H1 (cell line): ENCODE data around the gene CES3. TPM values are rescaled to one million over a fixed set of nuclear protein-coding genes. Genes with fewer than 3 reads are reported as not detected.

ENCODE experiments used
- CTCF ChIA-PET: fragments of 300-600 bp; sonication (Branson Sonifier 250); formaldehyde crosslinking; loops from one replicate; lab custom pipeline; 2021; ENCODE audit not compliant: partially characterized antibody; lab: Charles Lee
- POLR2A ChIA-PET: fragments of 300-600 bp; sonication (Branson Sonifier 250); formaldehyde crosslinking; loops from one replicate; lab custom pipeline; 2021; ENCODE audit warnings: inconsistent platforms; ENCODE audit not compliant: partially characterized antibody; lab: Charles Lee
- DNase-seq, 2 experiments: peaks; one replicate each; pipeline versions ENCODE4 v3.0.0 to v3.0.0-alpha.2; 2010 to 2022; ENCODE audit warnings: low spot score in 2 of 2, low read depth in 1 of 2, mixed read lengths in 1 of 2
- FAIRE-seq: peaks from 2 replicates; lab custom pipeline; 2011; peaks lifted over from hg19 to GRCh38; lab: Jason Lieb, UNC
- H2AFZ ChIP-seq: 2 replicates; pipeline ENCODE4 v1.8.1; 2012; ENCODE audit warnings: low read length, inconsistent platforms
- H2AK5ac ChIP-seq: 2 replicates; pipeline ENCODE4 v1.6.1; 2013; ENCODE audit warnings: low read depth, low read length
- H2BK120ac ChIP-seq: replicated peaks from 2 replicates; pipeline ENCODE3; 2013; ENCODE audit warnings: low read depth, low read length, inconsistent platforms
- H2BK12ac ChIP-seq: 2 replicates; pipeline ENCODE4 v1.6.1; 2013; ENCODE audit warnings: low read depth, low read length
- H2BK15ac ChIP-seq: 2 replicates; pipeline ENCODE4 v1.6.1; 2013; ENCODE audit warnings: low read length
- H2BK20ac ChIP-seq: 2 replicates; pipeline ENCODE4 v1.6.1; 2013; ENCODE audit warnings: low read length
- H2BK5ac ChIP-seq: 2 replicates; pipeline ENCODE4 v1.6.1; 2013; ENCODE audit warnings: low read depth, low read length
- H3K14ac ChIP-seq: 2 replicates; pipeline ENCODE4 v1.6.1; 2013; ENCODE audit warnings: inconsistent platforms; ENCODE audit not compliant: insufficient read length
- H3K18ac ChIP-seq: 2 replicates; pipeline ENCODE4 v1.6.1; 2013; ENCODE audit warnings: low read length; ENCODE audit errors: extremely low read depth
- H3K23ac ChIP-seq: 2 replicates; pipeline ENCODE4 v1.6.1; 2013; ENCODE audit warnings: inconsistent platforms; ENCODE audit not compliant: insufficient read length
- H3K23me2 ChIP-seq: 2 replicates; pipeline ENCODE4 v1.6.1; 2013; ENCODE audit warnings: low read depth, low read length
- H3K27ac ChIP-seq: 2 replicates; pipeline ENCODE4 v1.6.1; 2011; ENCODE audit warnings: low read depth, low read length, inconsistent platforms
- H3K27me3 ChIP-seq, 4 experiments: replicated peaks in 1 of 4; 1 replicate in 1 of 4; 2 replicates in 3 of 4; pipeline versions ENCODE4 v1.6.1 to v1.8.1; 2011 to 2013; ENCODE audit warnings: low read length in 3 of 4, mild to moderate bottlenecking in 3 of 4, inconsistent platforms in 2 of 4, mixed read lengths in 2 of 4, moderate library complexity in 1 of 4; ENCODE audit not compliant: control insufficient read depth in 3 of 4, insufficient read depth in 3 of 4; ENCODE audit errors: extremely low read depth in 1 of 4
- H3K36me3 ChIP-seq, 4 experiments: 2 replicates each; pipeline versions ENCODE4 v1.6.1 to v1.8.1; 2011 to 2013; ENCODE audit warnings: mild to moderate bottlenecking in 4 of 4, low read length in 3 of 4, moderate library complexity in 2 of 4, control low read depth in 1 of 4, inconsistent platforms in 1 of 4; ENCODE audit not compliant: insufficient read depth in 4 of 4, control insufficient read depth in 2 of 4
- H3K4ac ChIP-seq: replicated peaks from 2 replicates; pipeline ENCODE3; 2013; ENCODE audit warnings: low read length, low read depth, mixed read lengths, inconsistent platforms; ENCODE audit not compliant: insufficient read length
- H3K4me1 ChIP-seq, 4 experiments: replicated peaks in 1 of 4; 1 replicate in 1 of 4; 2 replicates in 3 of 4; pipeline versions ENCODE4 v1.6.1 to v1.8.1; 2011 to 2013; ENCODE audit warnings: low read length in 3 of 4, inconsistent platforms in 2 of 4, mixed read lengths in 1 of 4; ENCODE audit not compliant: insufficient read depth in 4 of 4, control insufficient read depth in 3 of 4
- H3K4me2 ChIP-seq, 2 experiments: 2 replicates each; pipeline versions ENCODE4 v1.6.1 to v1.8.1; 2011 to 2013; ENCODE audit warnings: low read depth in 2 of 2, low read length in 2 of 2, control low read depth in 1 of 2, inconsistent platforms in 1 of 2, mild to moderate bottlenecking in 1 of 2; ENCODE audit not compliant: insufficient read depth in 1 of 2
- H3K4me3 ChIP-seq, 4 experiments: fragments of 200-600, 300-600 bp in 1 of 4; sonication (generic), shearing (Covaris generic), sonication (Bioruptor Twin) in 1 of 4; 2 replicates each; pipeline versions ENCODE4 v1.5.1 to v1.8.1; 2011 to 2016; ENCODE audit warnings: low read length in 4 of 4, low read depth in 3 of 4, control low read depth in 2 of 4, inconsistent platforms in 2 of 4, mild to moderate bottlenecking in 2 of 4, mixed read lengths in 1 of 4, moderate library complexity in 1 of 4; ENCODE audit not compliant: insufficient read depth in 2 of 4; ENCODE audit errors: extremely low read depth in 1 of 4
- H3K56ac ChIP-seq: replicated peaks from 2 replicates; pipeline ENCODE3; 2013; ENCODE audit warnings: low read depth, mild to moderate bottlenecking, mixed read lengths, low read length, inconsistent platforms; ENCODE audit not compliant: insufficient read length
- H3K79me1 ChIP-seq: 2 replicates; pipeline ENCODE4 v1.6.1; 2013; ENCODE audit warnings: low read depth, low read length, control low read depth
- H3K79me2 ChIP-seq, 2 experiments: 2 replicates each; pipeline versions ENCODE4 v1.6.1 to v1.8.1; 2012 to 2013; ENCODE audit warnings: low read length in 2 of 2, mild to moderate bottlenecking in 2 of 2, inconsistent platforms in 1 of 2; ENCODE audit not compliant: insufficient read depth in 2 of 2, control insufficient read depth in 1 of 2
- H3K9ac ChIP-seq, 4 experiments: replicated peaks in 1 of 4; 1 replicate in 1 of 4; 2 replicates in 3 of 4; pipeline versions ENCODE4 v1.6.1 to v1.8.1; 2011 to 2013; ENCODE audit warnings: low read depth in 3 of 4, low read length in 3 of 4, control low read depth in 2 of 4, mild to moderate bottlenecking in 2 of 4, moderate library complexity in 2 of 4, inconsistent platforms in 1 of 4; ENCODE audit errors: extremely low read depth in 1 of 4
- H3K9me3 ChIP-seq, 2 experiments: 2 replicates each; pipeline versions ENCODE4 v1.6.1 to v1.8.1; 2012 to 2013; ENCODE audit warnings: mild to moderate bottlenecking in 2 of 2, moderate library complexity in 2 of 2, control low read depth in 1 of 2, inconsistent platforms in 1 of 2, low read depth in 1 of 2, low read length in 1 of 2, mixed read lengths in 1 of 2; ENCODE audit not compliant: insufficient read depth in 2 of 2
- H4K20me1 ChIP-seq, 2 experiments: replicated peaks in 1 of 2; 2 replicates each; pipeline versions ENCODE3 to v1.8.1; 2011 to 2013; ENCODE audit warnings: inconsistent platforms in 2 of 2, low read length in 2 of 2, mild to moderate bottlenecking in 1 of 2; ENCODE audit not compliant: insufficient read depth in 2 of 2, control insufficient read depth in 1 of 2
- H4K5ac ChIP-seq: 2 replicates; pipeline ENCODE4 v1.6.1; 2013; ENCODE audit warnings: low read length, low read depth, mixed read lengths, inconsistent platforms; ENCODE audit not compliant: insufficient read length
- H4K8ac ChIP-seq: 2 replicates; pipeline ENCODE4 v1.8.0; 2013; ENCODE audit warnings: mild to moderate bottlenecking, moderate library complexity, low read length, inconsistent platforms; ENCODE audit not compliant: insufficient read depth; ENCODE audit errors: extremely low read depth
- H4K91ac ChIP-seq: replicated peaks from 2 replicates; pipeline ENCODE3; 2013; ENCODE audit warnings: low read length, mixed read lengths, inconsistent platforms; ENCODE audit not compliant: insufficient read length
- BRCA1 ChIP-seq: IDR thresholded peaks from 2 replicates; pipeline ENCODE4 v1.6.1; 2012; ENCODE audit warnings: low read depth, low read length, improper control_type of control experiment
- CHD1 ChIP-seq: IDR thresholded peaks from 2 replicates; pipeline ENCODE4 v1.6.1; 2012; ENCODE audit warnings: low read depth, low read length, improper control_type of control experiment
- CTCF ChIP-seq, 3 experiments: IDR thresholded peaks; 1 replicate in 2 of 3; 2 replicates in 1 of 3; pipeline versions ENCODE4 v1.5.1 to v1.6.1; 2011; ENCODE audit warnings: low read length in 3 of 3, mild to moderate bottlenecking in 3 of 3, inconsistent platforms in 2 of 3, low read depth in 1 of 3, moderate library complexity in 1 of 3; ENCODE audit not compliant: insufficient read depth in 1 of 3; ENCODE audit errors: control extremely low read depth in 1 of 3
- FOSL1 ChIP-seq: IDR thresholded peaks from 2 replicates; pipeline ENCODE4 v1.6.1; 2011; ENCODE audit warnings: mild to moderate bottlenecking, low read depth, low read length, moderate library complexity; ENCODE audit not compliant: insufficient read depth
- GABPA ChIP-seq: IDR thresholded peaks from 2 replicates; pipeline ENCODE4 v1.6.1; 2011; ENCODE audit warnings: mild to moderate bottlenecking, low read length, moderate library complexity, borderline replicate concordance; ENCODE audit not compliant: insufficient read depth
- HDAC2 ChIP-seq, 2 experiments: fragments of 300-600 bp in 1 of 2; sonication (generic) in 1 of 2; IDR thresholded peaks; 2 replicates each; pipeline ENCODE4 v1.6.1; 2011 to 2012; ENCODE audit warnings: low read depth in 2 of 2, low read length in 2 of 2, mild to moderate bottlenecking in 2 of 2, moderate library complexity in 2 of 2, borderline replicate concordance in 1 of 2, inconsistent platforms in 1 of 2
- HDAC6 ChIP-seq: IDR thresholded peaks from one replicate; pipeline ENCODE4 v1.7.1; 2012; ENCODE audit warnings: low read depth, mild to moderate bottlenecking, inconsistent platforms, low read length, moderate library complexity
- PHF8 ChIP-seq: fragments of 200-600 bp; sonication (generic); conservative IDR thresholded peaks from 2 replicates; pipeline ENCODE4 v1.7.1; 2012; ENCODE audit warnings: low read depth, mild to moderate bottlenecking, inconsistent platforms, low read length, moderate library complexity
- SP1 ChIP-seq: IDR thresholded peaks from 2 replicates; pipeline ENCODE4 v1.6.1; 2011; ENCODE audit warnings: low read depth, low read length
- TEAD4 ChIP-seq: IDR thresholded peaks from 2 replicates; pipeline ENCODE4 v1.6.1; 2012; ENCODE audit warnings: low read depth, low read length, inconsistent platforms, mixed read lengths
- YY1 ChIP-seq: IDR thresholded peaks from 2 replicates; pipeline ENCODE4 v1.6.1; 2011; ENCODE audit warnings: low read depth, mild to moderate bottlenecking, low read length
- ZNF274 ChIP-seq: IDR thresholded peaks from 2 replicates; pipeline ENCODE4 v1.7.0; 2012; ENCODE audit warnings: low read length, borderline replicate concordance; ENCODE audit errors: extremely low read depth
- WGBS, 2 experiments: shearing (Covaris generic) in 1 of 2; methylation state at CpG; one replicate each; pipeline versions ENCODE4 v1.1.6 to v1.1.7; 2013 to 2015; ENCODE audit warnings: low lambda C conversion rate in 2 of 2, mixed read lengths in 2 of 2, inconsistent platforms in 1 of 2, low coverage in 1 of 2, missing lambda C conversion rate in 1 of 2; ENCODE audit not compliant: insufficient replicate concordance in 2 of 2, insufficient coverage in 1 of 2, insufficient read length in 1 of 2; ENCODE audit errors: extremely low coverage in 1 of 2, missing lambda C conversion rate in 1 of 2; 5-methylcytosine and 5-hydroxymethylcytosine counted together
- polyA plus RNA-seq, 7 experiments: library from polyadenylated mRNA; depleted of rRNA in 3 of 7; stranded (reverse) in 5 of 7; unstranded in 2 of 7; fragments of >200 nt in 5 of 7; fragments of 200-250 nt in 2 of 7; gene quantifications; 1 replicate in 5 of 7; 2 replicates in 1 of 7; 4 replicates in 1 of 7; pipeline versions ENCODE4 v1.2.1 to v1.2.3, GENCODE V29; 2011 to 2013; ENCODE audit warnings: missing spikeins in 2 of 7, mixed read lengths in 2 of 7
- total RNA-seq: library from RNA; stranded (reverse); fragmentation: NEBNext Ultra II Directional; extraction: Animal tissue kit (Norgen Biotek cat#: 25700); gene quantifications from 2 replicates; pipeline ENCODE4 v1.2.1, GENCODE V29; 2021

Gene CES3
- total and polyA plus RNA-seq, 2 of the 8 experiments (the other 6 are each of a cell fraction or from before 2014, with no cell fraction given): 1.6 to 2.2 TPM

GRCh38 chr16:66946974-66947301 is 14.1 kb upstream of the CES3 start:
- H2AFZ ChIP-seq: no peak overlapping the region
- no peak overlapping the region for H3K4ac ChIP-seq
- H3K27ac ChIP-seq: no peak overlapping the region
- no peak overlapping the region for H3K56ac ChIP-seq
- no peak overlapping the region for H4K8ac ChIP-seq
- H3K36me3 ChIP-seq: peaks cover 2 to 12% (median 7%) of the 10 kb centered on the region in 4 experiments; a peak in 5 of 8 replicates
- no peak overlapping the region for H4K5ac ChIP-seq
- H3K4me1 ChIP-seq: peaks cover 0 to 5% (median 1%) of the 10 kb centered on the region in 4 experiments; a peak in 2 of 7 replicates
- 57% methylated on average over 5 of the region's 5 CpGs; no CpG with 5 or more reads in 1 of the 2 experiments for WGBS, 2 experiments
- no peak overlapping the region for H3K4me3 ChIP-seq
- H3K9ac ChIP-seq: no peak overlapping the region
- no peaks in the 10 kb centered on the region for H3K79me2 ChIP-seq
- no peaks in the 10 kb centered on the region for H3K9me3 ChIP-seq
- H3K18ac ChIP-seq: no peak overlapping the region
- no peak overlapping the region for H2BK20ac ChIP-seq
- no peak overlapping the region for H2AK5ac ChIP-seq
- CTCF ChIA-PET: interaction anchor here (0.6 to 3.3 kb wide), 9 partner anchors 11 to 372 kb away, joined by 3 to 14 read pairs (median 4); partner anchors contain the start of gene CIAO2B
- peaks cover 10 to 34% (median 32%) of the 10 kb centered on the region in 4 experiments for H3K27me3 ChIP-seq
- no peak overlapping the region for H3K23ac ChIP-seq
- no peak overlapping the region for H2BK12ac ChIP-seq
- H2BK5ac ChIP-seq: no peak overlapping the region
- H2BK15ac ChIP-seq: no peak overlapping the region
- no peak overlapping the region for H3K14ac ChIP-seq
- no peak overlapping the region for H4K91ac ChIP-seq
- peaks cover 0 to 3% of the 10 kb centered on the region in 2 experiments for H4K20me1 ChIP-seq
- no peak overlapping the region for H2BK120ac ChIP-seq
- DNase-seq (no peak), FAIRE-seq (no peak)
- no peaks in the 10 kb centered on the region for H3K79me1 ChIP-seq
- POLR2A ChIA-PET: no interaction called here
- no peak overlapping the region; a peak in 1 of 4 replicates for H3K4me2 ChIP-seq
- peaks cover 2% of the 10 kb centered on the region; the same call in 1 of the 2 replicates for H3K23me2 ChIP-seq
- TF ChIP-seq PHF8 (no peak), FOSL1 (no peak), HDAC6 (no peak), HDAC2 (IDR thresholded peaks at IDR 0.05; ENCODE audit: borderline replicate concordance in 1 of 2, low read depth in 2 of 2, low read length in 2 of 2) (no peak), GABPA (no peak), TEAD4 (no peak), CTCF (IDR thresholded peaks at IDR 0.05; ENCODE audit: control extremely low read depth in 1 of 3, insufficient read depth in 1 of 3, low read depth in 1 of 3, low read length in 3 of 3) (no peak), BRCA1 (no peak), CHD1 (no peak), SP1 (no peak), YY1 (no peak), ZNF274 (no peak)
